H9 (cell line): ENCODE measurements around the gene STX16. TPM values are rescaled to one million over a fixed set of nuclear protein-coding genes. Genes with fewer than 3 reads are reported as not detected.

Experiments
- DNase-seq: peaks from one replicate; pipeline ENCODE4 v3.0.0-alpha.2; 2017
- H2AFZ ChIP-seq: one replicate; pipeline ENCODE4 v1.6.1; 2013; ENCODE audit warnings: mild to moderate bottlenecking, low read length, control low read depth, moderate library complexity
- H2AK5ac ChIP-seq: 2 replicates; pipeline ENCODE4 v1.6.1; 2013; ENCODE audit warnings: low read length, control low read depth, mixed read lengths; ENCODE audit not compliant: insufficient read length
- H2BK120ac ChIP-seq: one replicate; pipeline ENCODE4 v1.6.1; 2013; ENCODE audit warnings: low read depth, mild to moderate bottlenecking, low read length, control low read depth, inconsistent platforms; ENCODE audit not compliant: poor library complexity, severe bottlenecking
- H2BK12ac ChIP-seq: 2 replicates; pipeline ENCODE4 v1.6.1; 2013; ENCODE audit warnings: low read length, control low read depth, mixed read lengths, low read depth; ENCODE audit not compliant: insufficient read length
- H2BK15ac ChIP-seq: 2 replicates; pipeline ENCODE4 v1.6.1; 2013; ENCODE audit warnings: low read depth, low read length, control low read depth
- H2BK20ac ChIP-seq: one replicate; pipeline ENCODE4 v1.6.1; 2013; ENCODE audit warnings: low read depth, mild to moderate bottlenecking, low read length, control low read depth, inconsistent platforms; ENCODE audit not compliant: poor library complexity, severe bottlenecking
- H2BK5ac ChIP-seq: 2 replicates; pipeline ENCODE4 v1.6.1; 2013; ENCODE audit warnings: low read length, control low read depth, mixed read lengths; ENCODE audit not compliant: insufficient read length
- H3K14ac ChIP-seq: 2 replicates; pipeline ENCODE4 v1.6.1; 2013; ENCODE audit warnings: low read length, control low read depth; ENCODE audit not compliant: insufficient read depth
- H3K18ac ChIP-seq: 2 replicates; pipeline ENCODE4 v1.6.1; 2013; ENCODE audit warnings: low read depth, mild to moderate bottlenecking, mixed read lengths, low read length, control low read depth; ENCODE audit not compliant: insufficient read length
- H3K23ac ChIP-seq: 2 replicates; pipeline ENCODE4 v1.6.1; 2013; ENCODE audit warnings: low read length, control low read depth, mixed read lengths, low read depth; ENCODE audit not compliant: insufficient read length
- H3K23me2 ChIP-seq: 2 replicates; pipeline ENCODE4 v1.6.1; 2013; ENCODE audit warnings: low read depth, mild to moderate bottlenecking, mixed read lengths, low read length, control low read depth; ENCODE audit not compliant: insufficient read length, poor library complexity, severe bottlenecking
- H3K27ac ChIP-seq: 2 replicates; pipeline ENCODE4 v1.5.1; 2013; ENCODE audit warnings: low read length, control low read depth, mixed read lengths, low read depth; ENCODE audit not compliant: insufficient read length
- H3K27me3 ChIP-seq: 2 replicates; pipeline ENCODE4 v1.6.1; 2013; ENCODE audit warnings: low read length, control low read depth, inconsistent platforms; ENCODE audit not compliant: insufficient read depth
- H3K4ac ChIP-seq: 2 replicates; pipeline ENCODE4 v1.6.1; 2013; ENCODE audit warnings: low read depth, mild to moderate bottlenecking, control low read depth, inconsistent platforms, low read length, moderate library complexity
- H3K4me1 ChIP-seq: 2 replicates; pipeline ENCODE4 v1.6.1; 2013; ENCODE audit warnings: low read length, control low read depth, inconsistent platforms; ENCODE audit not compliant: insufficient read depth
- H3K4me2 ChIP-seq: 2 replicates; pipeline ENCODE4 v1.6.1; 2013; ENCODE audit warnings: low read length, control low read depth, mixed read lengths; ENCODE audit not compliant: insufficient read length, insufficient read depth
- H3K56ac ChIP-seq: 2 replicates; pipeline ENCODE4 v1.6.1; 2013; ENCODE audit warnings: low read depth, mild to moderate bottlenecking, mixed read lengths, low read length, control low read depth; ENCODE audit not compliant: insufficient read length
- H3K79me1 ChIP-seq: 2 replicates; pipeline ENCODE4 v1.6.1; 2013; ENCODE audit warnings: low read depth, mild to moderate bottlenecking, moderate library complexity, low read length, control low read depth, inconsistent platforms; ENCODE audit not compliant: insufficient read depth, poor library complexity, severe bottlenecking
- H3K79me2 ChIP-seq: 2 replicates; pipeline ENCODE4 v1.6.1; 2013; ENCODE audit warnings: low read length, control low read depth, inconsistent platforms; ENCODE audit not compliant: insufficient read depth
- H3K9ac ChIP-seq: 2 replicates; pipeline ENCODE4 v1.6.1; 2013; ENCODE audit warnings: low read length, control low read depth, mixed read lengths; ENCODE audit not compliant: insufficient read length; ENCODE audit errors: extremely low read depth
- H3K9me3 ChIP-seq: one replicate; pipeline ENCODE4 v1.6.1; 2013; ENCODE audit warnings: low read depth, low read length, inconsistent platforms; ENCODE audit not compliant: control insufficient read depth
- H3T11ph ChIP-seq: one replicate; pipeline ENCODE4 v1.6.1; 2013; ENCODE audit warnings: mild to moderate bottlenecking, low read length, control low read depth, inconsistent platforms
- H4K20me1 ChIP-seq: one replicate; pipeline ENCODE4 v1.6.1; 2013; ENCODE audit not compliant: control insufficient read depth, insufficient read length, insufficient read depth
- H4K5ac ChIP-seq: 2 replicates; pipeline ENCODE4 v1.6.1; 2013; ENCODE audit warnings: low read depth, mild to moderate bottlenecking, mixed read lengths, low read length, control low read depth; ENCODE audit not compliant: insufficient read length
- H4K8ac ChIP-seq: replicated peaks from 2 replicates; pipeline ENCODE4 v1.6.1; 2013; ENCODE audit warnings: low read length, control low read depth, mixed read lengths, low read depth; ENCODE audit not compliant: insufficient read length
- H4K91ac ChIP-seq: 2 replicates; pipeline ENCODE4 v1.6.1; 2013; ENCODE audit warnings: low read depth, mild to moderate bottlenecking, moderate library complexity, mixed read lengths, low read length, control low read depth; ENCODE audit not compliant: insufficient read length
- H3K27ac Mint-ChIP-seq, 3 experiments: 2 replicates in 2 of 3; 3 replicates in 1 of 3; pipeline ENCODE4 v1.8.0; 2020 to 2021; ENCODE audit warnings: mixed read lengths in 3 of 3, mild to moderate bottlenecking in 1 of 3, moderate library complexity in 1 of 3
- H3K27me3 Mint-ChIP-seq: 2 replicates; pipeline ENCODE4 v1.8.0; 2021; ENCODE audit warnings: low read depth, mild to moderate bottlenecking, moderate library complexity, mixed read lengths
- H3K36me3 Mint-ChIP-seq, 3 experiments: 2 replicates in 2 of 3; 3 replicates in 1 of 3; pipeline ENCODE4 v1.8.0; 2020 to 2021; ENCODE audit warnings: low read depth in 3 of 3, mixed read lengths in 3 of 3; ENCODE audit not compliant: insufficient read depth in 1 of 3
- H3K4me1 Mint-ChIP-seq, 2 experiments: 2 replicates each; pipeline ENCODE4 v1.8.0; 2020; ENCODE audit warnings: mixed read lengths in 2 of 2
- H3K4me3 Mint-ChIP-seq, 2 experiments: 2 replicates in 1 of 2; 3 replicates in 1 of 2; pipeline ENCODE4 v1.8.0; 2020 to 2021; ENCODE audit warnings: mild to moderate bottlenecking in 2 of 2, mixed read lengths in 2 of 2, moderate library complexity in 1 of 2
- H3K9me3 Mint-ChIP-seq, 2 experiments: 2 replicates in 1 of 2; 3 replicates in 1 of 2; pipeline ENCODE4 v1.8.0; 2020; ENCODE audit warnings: mild to moderate bottlenecking in 2 of 2, mixed read lengths in 2 of 2, moderate library complexity in 1 of 2
- WGBS: extraction: QIAGEN DNeasy Blood & Tissue Kit; methylation state at CpG from one replicate; pipeline ENCODE4 v1.1.7; 2013; ENCODE audit warnings: missing lambda C conversion rate, low lambda C conversion rate, mixed read lengths; ENCODE audit not compliant: insufficient read length; ENCODE audit errors: extremely low coverage; 5-methylcytosine and 5-hydroxymethylcytosine counted together
- total RNA-seq: library from RNA; stranded (reverse); gene quantifications from 2 replicates; pipeline ENCODE4 v1.2.1, GENCODE V29; 2021
- TF ChIP-seq, protein P1 (sequence below): fragments of 200-600 bp; sonication (generic); conservative IDR thresholded peaks from 3 replicates; pipeline ENCODE4 v1.8.0; 2021; ENCODE audit warnings: antibody characterized with exemption, mild to moderate bottlenecking

STX16 gene
- total RNA-seq, 1 experiment from 2014 or later, result 87.8 TPM

GRCh38 chr20:58670102-58670501, 19.0 kb downstream of the STX16 start:
- no CpG with 5 or more reads among the region's 1 CpG for WGBS
- H3K4me1 Mint-ChIP-seq, result peaks cover 63 to 66% of the 10 kb centered on the region in 2 experiments
- H3K27ac ChIP-seq, result peak overlapping the region; percentile 92

More at GRCh38 chr20:58670102-58670501, 19.0 kb downstream of the STX16 start:
- Histone ChIP-seq H3K56ac (no peak overlapping the region), H3K18ac (no peak overlapping the region), H2BK15ac (no peak overlapping the region), H4K8ac (no peak overlapping the region), H3K4me1 (peaks cover 12% of the 10 kb centered on the region), H3K4ac (no peak overlapping the region), H3K9me3 (no peaks in the 10 kb centered on the region), H4K5ac (no peak overlapping the region), H3K9ac (no peak overlapping the region), H3K4me2 (peak overlapping the region; percentile 30), H3K23me2 (no peaks in the 10 kb centered on the region), H3T11ph (no peak overlapping the region), H4K91ac (peak overlapping the region; percentile 22), H2BK5ac (no peak overlapping the region), H3K23ac (no peak overlapping the region), H4K20me1 (no peaks in the 10 kb centered on the region), H3K79me2 (peaks cover 3% of the 10 kb centered on the region; the same call in 1 of the 2 replicates), H3K14ac (no peak overlapping the region), H2AFZ (no peak overlapping the region), H2BK12ac (no peak overlapping the region), H2AK5ac (no peak overlapping the region), H3K79me1 (no peaks in the 10 kb centered on the region), H2BK120ac (no peak overlapping the region), H2BK20ac (no peak overlapping the region), H3K27me3 (no peaks in the 10 kb centered on the region)
- Mint-ChIP-seq H3K27ac (peak overlapping the region; percentile 98 to 100 (median 98)), H3K27me3 (no peaks in the 10 kb centered on the region), H3K9me3 (no peaks in the 10 kb centered on the region), H3K4me3 (peak overlapping the region; percentile 28 to 68), H3K36me3 (peaks cover 21 to 57% (median 45%) of the 10 kb centered on the region in 3 experiments)
- no peak for DNase-seq
- TF ChIP-seq, protein P1, sequence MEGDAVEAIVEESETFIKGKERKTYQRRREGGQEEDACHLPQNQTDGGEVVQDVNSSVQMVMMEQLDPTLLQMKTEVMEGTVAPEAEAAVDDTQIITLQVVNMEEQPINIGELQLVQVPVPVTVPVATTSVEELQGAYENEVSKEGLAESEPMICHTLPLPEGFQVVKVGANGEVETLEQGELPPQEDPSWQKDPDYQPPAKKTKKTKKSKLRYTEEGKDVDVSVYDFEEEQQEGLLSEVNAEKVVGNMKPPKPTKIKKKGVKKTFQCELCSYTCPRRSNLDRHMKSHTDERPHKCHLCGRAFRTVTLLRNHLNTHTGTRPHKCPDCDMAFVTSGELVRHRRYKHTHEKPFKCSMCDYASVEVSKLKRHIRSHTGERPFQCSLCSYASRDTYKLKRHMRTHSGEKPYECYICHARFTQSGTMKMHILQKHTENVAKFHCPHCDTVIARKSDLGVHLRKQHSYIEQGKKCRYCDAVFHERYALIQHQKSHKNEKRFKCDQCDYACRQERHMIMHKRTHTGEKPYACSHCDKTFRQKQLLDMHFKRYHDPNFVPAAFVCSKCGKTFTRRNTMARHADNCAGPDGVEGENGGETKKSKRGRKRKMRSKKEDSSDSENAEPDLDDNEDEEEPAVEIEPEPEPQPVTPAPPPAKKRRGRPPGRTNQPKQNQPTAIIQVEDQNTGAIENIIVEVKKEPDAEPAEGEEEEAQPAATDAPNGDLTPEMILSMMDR, result no peak
